GM19025 (cell line): Measurements from ENCODE around the gene KREMEN1.

ENCODE experiments used
- ATAC-seq: cut with Tn5 transposase; IDR thresholded peaks from one replicate; pipeline ENCODE4 v1.9.1; 2021; ENCODE audit warnings: mild to moderate bottlenecking, low read depth, moderate library complexity; ENCODE audit not compliant: unreplicated experiment

Gene KREMEN1

GRCh38 chr22:29203488-29204454, 130.9 kb downstream of the KREMEN1 start:
- no peak for ATAC-seq

DNA sequence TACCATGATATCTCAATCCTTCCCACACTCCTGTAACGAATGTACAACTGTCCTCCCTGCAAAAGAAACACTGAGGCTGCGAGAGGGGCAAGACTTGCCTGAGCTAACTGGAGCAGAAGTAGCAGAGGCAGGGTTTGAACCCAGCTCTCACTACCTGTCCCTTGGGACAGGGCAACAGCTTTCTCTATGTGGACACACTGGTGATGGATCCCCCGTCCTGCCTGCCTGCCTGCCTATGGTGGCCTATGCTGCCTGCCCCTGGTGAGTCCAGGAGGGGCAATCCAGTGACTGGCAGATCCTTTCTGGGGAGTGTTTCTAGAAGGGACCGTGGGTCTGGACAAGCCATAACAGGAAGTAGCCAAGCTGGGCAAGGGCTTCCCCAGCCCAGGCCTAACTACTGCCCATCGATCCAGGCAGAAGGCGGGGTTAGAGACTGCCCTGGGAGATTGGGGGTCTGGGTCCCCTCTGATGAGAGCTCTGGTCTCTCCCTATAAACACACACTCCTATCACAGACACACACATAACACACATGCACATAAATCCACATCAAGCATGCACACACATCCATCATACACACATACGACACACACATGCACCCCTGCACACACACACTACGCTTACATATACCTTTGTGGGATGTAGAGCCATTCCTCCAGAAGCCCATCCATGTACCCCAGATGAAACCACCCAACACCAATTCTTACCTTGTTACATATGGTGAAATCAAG, 131.8 kb downstream of the KREMEN1 start:
- no peak for ATAC-seq

GRCh38 chr22:29205252-29205593, 132.4 kb downstream of the KREMEN1 start:
- no peak for ATAC-seq

GRCh38 chr22:29205594-29206371, 132.9 kb downstream of the KREMEN1 start, which contains the start of gene EMID1:
Gene EMID1 (plus strand): TSS chr22:29205896. CDS start chr22:29206039, 143 bp downstream.
- no peak for ATAC-seq

GRCh38 chr22:29206372-29207242, 133.8 kb downstream of the KREMEN1 start:
- no peak for ATAC-seq

DNA sequence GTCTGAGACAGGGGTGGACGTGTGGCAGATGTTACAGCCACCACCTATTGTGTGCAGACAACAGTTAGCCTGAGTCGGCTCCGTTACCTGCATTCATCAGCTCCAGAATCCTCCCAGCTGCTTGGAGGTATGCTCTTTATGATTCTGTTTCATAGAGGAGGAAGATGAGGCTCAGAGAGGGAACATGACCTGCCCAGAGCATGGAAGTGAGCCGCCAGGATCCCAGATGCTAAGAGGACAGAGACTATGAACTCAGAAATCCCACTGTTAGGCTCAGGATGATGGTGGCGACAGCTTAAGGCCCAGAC, 134.4 kb downstream of the KREMEN1 start:
- no peak for ATAC-seq

DNA sequence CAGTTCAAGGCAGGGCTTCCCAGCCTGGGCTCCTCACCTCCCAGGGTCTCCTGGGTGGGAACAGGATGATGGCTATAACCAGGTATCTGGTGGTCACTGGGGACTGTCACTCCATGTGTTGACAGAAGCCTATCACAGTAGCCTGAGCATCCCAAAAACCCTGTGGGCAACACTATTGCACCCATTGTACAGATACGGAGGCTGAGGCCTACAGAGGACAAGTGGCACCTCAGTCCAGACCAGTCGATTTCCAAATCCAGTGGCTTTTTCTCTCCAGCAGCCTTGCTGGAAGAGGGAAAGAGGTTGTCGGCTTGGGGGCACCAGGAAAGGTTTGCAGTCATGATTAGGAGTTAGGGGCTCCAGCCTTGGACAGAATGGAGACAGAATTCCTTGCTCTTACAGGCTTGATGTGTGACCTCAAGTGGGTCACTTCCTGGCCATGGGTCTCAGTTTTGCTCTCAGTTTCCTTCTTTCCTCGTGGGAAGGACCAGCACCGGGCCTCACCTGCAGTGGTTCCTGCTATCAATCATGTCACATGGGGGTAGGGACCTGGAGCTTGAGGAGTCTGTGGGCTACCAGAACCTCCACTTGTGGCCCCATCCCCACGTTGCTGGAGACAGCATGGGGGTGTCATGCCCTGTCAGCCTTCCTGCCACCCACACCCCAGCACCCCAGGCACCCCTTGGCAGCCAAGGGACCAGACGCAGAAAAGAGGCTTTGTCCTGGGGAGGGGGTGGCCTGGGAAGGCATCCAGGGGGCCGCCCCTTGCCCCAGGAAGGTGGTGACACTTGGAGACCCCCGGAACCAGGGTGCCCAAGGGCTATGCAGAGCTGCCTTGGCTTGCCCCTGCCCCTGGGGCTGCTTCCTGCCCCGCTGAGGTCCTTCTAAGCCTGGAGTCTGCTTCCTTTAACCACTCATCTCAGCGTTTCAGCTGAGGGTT, 135.0 kb downstream of the KREMEN1 start:
- ATAC-seq, result no peak

DNA sequence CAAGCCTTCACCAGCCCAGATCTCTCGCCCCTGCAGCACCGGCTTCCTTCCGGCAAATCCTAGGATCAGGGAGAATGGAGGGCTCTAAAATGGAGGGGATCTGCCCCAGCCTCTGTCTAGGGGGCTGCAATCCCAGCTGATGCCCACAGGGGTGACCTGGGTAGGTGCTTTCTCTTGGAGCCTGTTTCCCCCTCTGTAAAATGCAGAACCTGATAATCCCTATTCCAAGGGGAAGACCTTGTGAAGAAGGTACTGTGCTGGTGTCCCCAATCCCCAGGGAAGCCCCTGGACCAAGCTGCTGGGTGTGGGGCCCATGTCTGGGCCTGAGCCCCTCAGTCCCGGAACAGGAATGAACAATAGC, 135.6 kb downstream of the KREMEN1 start:
- ATAC-seq, result no peak

DNA sequence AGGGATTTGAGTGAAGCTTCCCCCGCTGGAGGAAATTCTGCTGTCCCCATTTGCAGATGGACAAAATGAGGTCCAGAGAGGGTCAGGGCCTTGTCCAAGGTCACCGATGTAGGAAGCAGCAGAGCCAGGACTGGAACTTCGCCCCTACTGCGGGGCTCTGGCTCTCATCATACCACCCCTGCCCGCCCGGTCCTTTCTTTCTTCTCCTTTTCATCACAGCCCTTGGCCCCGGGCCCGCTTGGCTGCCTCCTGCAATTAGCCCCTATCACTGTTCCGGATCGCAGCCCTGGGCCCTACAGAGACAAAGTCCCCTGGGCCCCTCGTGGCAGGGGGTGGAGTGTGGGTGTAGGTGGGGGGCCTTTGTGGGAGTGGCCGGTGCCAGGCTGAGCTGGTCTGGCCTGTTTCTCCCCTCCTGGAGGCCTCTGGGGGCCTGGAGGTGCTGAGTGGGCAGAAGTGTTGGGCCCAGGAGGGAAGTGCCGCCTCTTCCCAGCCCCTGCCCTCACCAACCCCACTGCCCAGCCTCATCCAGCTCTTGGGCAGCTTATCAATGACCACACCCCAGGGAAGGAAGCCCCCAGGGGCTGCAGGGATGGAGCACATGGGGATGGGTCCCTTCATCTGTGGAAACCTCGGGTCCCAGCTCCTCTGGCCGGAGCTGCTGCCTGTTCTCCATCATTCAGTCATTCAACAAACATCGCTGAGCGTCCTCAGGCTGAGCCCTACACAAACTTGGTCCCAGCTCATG, 136.2 kb downstream of the KREMEN1 start:
- ATAC-seq, result no peak

DNA sequence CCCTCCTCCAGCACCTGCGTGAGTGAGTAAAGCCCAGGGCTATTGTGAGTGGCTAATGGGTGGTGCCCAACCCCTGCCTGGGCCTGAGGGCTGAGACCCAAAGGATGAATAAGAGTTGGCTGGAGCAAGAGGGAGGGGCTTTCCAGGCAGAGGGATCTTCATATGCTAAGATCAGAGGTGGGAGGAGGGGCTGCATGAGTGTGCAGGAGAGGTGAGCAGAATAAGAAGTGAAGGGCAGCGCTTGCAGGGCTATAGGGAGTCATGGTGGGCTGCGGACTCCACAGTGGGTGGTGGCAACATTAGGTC, 136.7 kb downstream of the KREMEN1 start:
- ATAC-seq, result no peak

DNA sequence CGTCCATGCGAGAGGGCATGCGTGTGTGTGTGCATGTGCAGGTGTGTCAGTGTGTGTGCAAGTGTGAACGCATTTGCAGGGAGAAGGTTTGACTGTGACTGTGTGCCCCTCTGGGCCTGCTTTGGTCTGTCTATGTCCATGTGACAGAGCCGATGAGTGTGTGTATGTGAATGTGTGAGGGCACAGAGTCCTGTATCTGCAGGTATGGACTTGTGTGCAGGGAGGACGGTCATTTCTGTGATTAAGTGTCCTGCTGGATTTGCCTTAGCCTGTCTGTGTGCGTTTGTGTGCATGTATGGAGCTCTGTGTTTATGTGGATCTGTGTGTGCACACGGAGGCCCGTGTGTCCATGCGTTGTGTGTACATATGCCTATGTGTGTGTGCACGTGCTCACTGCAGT, 138.2 kb downstream of the KREMEN1 start:
- ATAC-seq, result no peak

DNA sequence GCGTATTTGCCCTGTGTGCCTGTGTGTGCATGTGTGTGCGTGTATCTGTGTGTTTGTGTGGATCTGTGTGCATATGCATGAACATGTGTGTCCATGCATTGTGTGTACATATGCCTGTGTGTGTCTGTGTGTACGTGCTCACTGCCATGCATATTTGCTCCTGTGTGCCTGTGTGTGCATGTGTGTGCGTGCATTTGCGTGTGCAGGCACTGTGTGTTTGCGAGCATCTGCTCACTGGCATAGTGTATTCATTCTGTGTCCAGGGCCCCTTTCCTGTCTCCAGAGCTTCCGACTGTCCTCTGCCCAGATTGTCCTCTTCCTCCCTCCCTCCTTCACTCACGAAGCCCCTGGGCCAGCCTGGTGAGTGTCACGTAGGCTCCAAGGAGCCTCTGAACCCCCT, 138.6 kb downstream of the KREMEN1 start:
- ATAC-seq, result no peak

DNA sequence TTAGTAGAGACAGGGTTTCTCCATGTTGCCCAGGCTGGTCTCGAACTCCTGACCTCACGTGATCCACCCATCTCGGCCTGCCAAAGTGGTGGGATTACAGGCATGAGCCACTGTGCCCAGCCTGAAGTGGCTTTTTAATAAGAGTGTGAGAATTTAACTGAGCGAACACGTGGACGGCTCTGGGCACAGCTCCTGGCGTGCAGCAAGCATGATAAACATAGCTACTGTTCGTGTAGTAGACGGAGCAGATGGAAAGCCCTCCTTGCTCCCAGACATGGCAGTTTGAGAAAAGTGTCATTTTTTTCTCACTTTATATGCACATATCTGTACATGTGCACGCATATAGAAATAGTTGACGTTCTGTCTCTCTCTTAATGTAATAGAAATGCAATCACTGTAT, 139.9 kb downstream of the KREMEN1 start:
- no peak for ATAC-seq

DNA sequence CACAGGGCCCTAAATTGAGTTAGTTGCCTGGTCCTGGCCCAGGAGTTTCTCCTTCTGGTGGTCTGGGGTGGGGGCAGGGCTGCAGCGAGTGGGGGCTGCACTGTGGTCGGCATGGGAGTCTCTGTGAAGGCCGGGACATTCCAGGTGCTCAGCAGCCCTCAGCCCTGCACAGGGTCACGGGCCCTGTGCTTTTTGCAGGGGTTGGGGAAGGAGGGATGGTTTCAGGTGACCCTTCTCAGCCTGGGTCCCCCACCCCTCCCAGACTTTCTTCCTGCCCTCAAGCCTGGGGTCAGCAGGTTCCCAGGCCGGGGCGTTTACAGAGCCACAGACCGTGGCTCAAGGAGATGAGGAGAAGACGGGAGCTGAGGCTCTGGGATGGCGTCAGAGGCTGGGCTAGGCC, 140.7 kb downstream of the KREMEN1 start:
- ATAC-seq, result no peak

DNA sequence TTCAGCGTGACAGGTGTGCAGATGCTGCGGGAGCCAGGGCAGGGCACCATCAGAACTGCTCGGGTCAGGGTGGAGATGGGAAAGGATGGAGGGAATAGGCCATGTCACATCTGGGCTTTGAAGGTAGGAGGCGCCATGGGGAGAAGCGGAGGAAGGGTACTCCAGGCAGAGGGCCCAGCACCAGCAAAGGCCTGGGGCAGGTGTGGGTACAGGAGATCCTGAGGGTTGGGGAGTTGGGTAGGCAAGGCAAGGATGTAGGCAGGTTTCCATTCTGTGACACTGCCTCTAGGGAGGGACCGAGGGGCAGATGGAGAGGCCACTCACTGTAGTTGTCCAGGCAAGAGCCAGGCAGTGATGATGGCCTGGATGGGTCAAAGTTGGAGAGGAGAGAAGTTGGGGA, 141.4 kb downstream of the KREMEN1 start:
- ATAC-seq, result no peak

- no peak for ATAC-seq
Measured at GRCh38 chr22:29215012-29215860, 142.4 kb downstream of the KREMEN1 start.

DNA sequence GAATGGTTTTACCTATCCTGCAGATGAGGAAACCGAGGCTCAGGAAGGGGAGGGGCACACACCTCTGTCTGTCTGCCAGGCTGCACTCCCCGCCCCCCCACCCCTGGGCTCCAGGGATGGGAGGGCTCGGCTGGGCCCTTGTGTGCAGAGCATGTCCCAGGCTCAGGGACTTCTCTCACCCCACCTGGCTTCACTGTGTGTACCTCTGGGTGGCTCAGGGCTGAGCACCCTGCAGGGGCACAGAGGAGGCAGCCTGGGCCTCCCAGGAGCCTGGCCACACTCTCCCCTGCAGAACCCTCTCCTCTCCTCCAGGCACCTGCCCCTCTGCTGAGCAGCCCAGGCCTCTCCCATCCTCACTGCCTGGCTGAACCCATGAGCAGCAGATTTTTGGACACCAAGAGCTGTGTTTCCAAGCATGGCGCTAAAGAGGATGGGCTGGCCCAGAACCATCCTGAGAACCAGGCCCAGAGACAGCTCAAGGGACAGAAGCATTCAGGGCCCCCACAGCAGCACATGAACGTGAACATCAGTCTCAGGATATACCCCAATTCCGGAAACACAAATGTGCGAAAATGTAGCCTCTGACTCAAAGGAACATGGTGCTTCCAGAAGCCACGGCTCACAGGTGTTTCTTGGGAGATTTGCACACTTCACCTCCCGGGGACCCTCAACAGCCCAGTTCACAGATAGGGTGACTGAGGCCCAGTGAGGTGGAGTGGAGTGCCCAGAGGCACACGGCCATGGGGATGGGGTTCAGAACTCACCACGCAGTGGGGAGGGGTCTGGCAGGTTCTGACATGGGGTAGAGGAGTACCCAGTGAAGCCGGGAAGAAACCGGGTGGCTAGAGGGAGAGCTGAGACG, 143.4 kb downstream of the KREMEN1 start:
- ATAC-seq, result no peak
